Naive B cell (primary cell): ENCODE measurements around the gene CORO1A. TPM values are rescaled to one million over a fixed set of nuclear protein-coding genes. Genes with fewer than 3 reads are reported as not detected.
"Not testable (repeated sequence)": the region's sequence is repeated elsewhere in the genome, so short reads cannot be mapped to it uniquely, and the experiment has no call there.

Source experiments
- ATAC-seq, 2 donors: fragments of 150-1000 bp; cut with Tn5 transposase; 2 replicates each; pipeline ENCODE4 v1.10.0; 2021; ENCODE audit warnings: low read depth in 2 of 2, mild to moderate bottlenecking in 2 of 2, moderate library complexity in 2 of 2
- DNase-seq: peaks from one replicate; pipeline ENCODE4 v3.0.0; 2022
- H3K27ac Mint-ChIP-seq, 6 donors: one replicate each; pipeline ENCODE4 v1.8.0; 2020 to 2022; ENCODE audit warnings: mild to moderate bottlenecking in 6 of 6, mixed read lengths in 6 of 6, moderate library complexity in 5 of 6, inconsistent platforms in 2 of 6
- H3K27me3 Mint-ChIP-seq, 3 donors: one replicate each; pipeline ENCODE4 v1.8.0; 2021 to 2022; ENCODE audit warnings: mixed read lengths in 3 of 3, mild to moderate bottlenecking in 1 of 3
- H3K36me3 Mint-ChIP-seq, 2 donors: one replicate each; pipeline ENCODE4 v1.8.0; 2020 to 2022; ENCODE audit warnings: mixed read lengths in 2 of 2, inconsistent platforms in 1 of 2, mild to moderate bottlenecking in 1 of 2
- H3K4me1 Mint-ChIP-seq, 3 donors: one replicate each; pipeline ENCODE4 v1.8.0; 2020 to 2022; ENCODE audit warnings: mixed read lengths in 3 of 3, inconsistent platforms in 1 of 3, mild to moderate bottlenecking in 1 of 3, moderate library complexity in 1 of 3
- H3K4me3 Mint-ChIP-seq, 8 donors: one replicate each; pipeline ENCODE4 v1.8.0; 2020 to 2022; ENCODE audit warnings: mild to moderate bottlenecking in 8 of 8, mixed read lengths in 8 of 8, moderate library complexity in 8 of 8, inconsistent platforms in 2 of 8
- H3K9me3 Mint-ChIP-seq, 7 donors: one replicate each; pipeline ENCODE4 v1.8.0; 2020 to 2022; ENCODE audit warnings: mixed read lengths in 7 of 7, mild to moderate bottlenecking in 5 of 7, inconsistent platforms in 2 of 7, moderate library complexity in 1 of 7
- polyA plus RNA-seq, 6 donors: library from polyadenylated mRNA; unstranded; fragments of 300-500 nt; fragmentation: Illumina TruSeq; gene quantifications; one replicate each; pipeline ENCODE4 v1.2.3, GENCODE V29; 2021; ENCODE audit warnings: low read depth in 6 of 6

The CORO1A gene
- polyA plus RNA-seq, 6 donors from 2014 or later: 945 to 1,368 (median 1,199) TPM

GRCh38 chr16:30180741-30181140, 2.7 kb upstream of the CORO1A start:
- peak overlapping the region in 2 of 6 donors; percentile 26 to 78 for H3K27ac Mint-ChIP-seq
- H3K4me1 Mint-ChIP-seq: peaks cover 15 to 26% (median 19%) of the 10 kb centered on the region in 3 donors
- no peaks in the 10 kb centered on the region for H3K27me3 Mint-ChIP-seq
- ATAC-seq: no peak
- no peaks in the 10 kb centered on the region for H3K9me3 Mint-ChIP-seq
- H3K4me3 Mint-ChIP-seq: peak overlapping the region in 2 of 8 donors; percentile 68 to 70
- peaks cover 0 to 11% of the 10 kb centered on the region in 2 donors for H3K36me3 Mint-ChIP-seq
- no peak for DNase-seq

- Mint-ChIP-seq H3K9me3 (no peaks in the 10 kb centered on the region), H3K27ac (peak overlapping the region; percentile 90 to 99 (median 94)), H3K4me3 (peak overlapping the region; percentile 88 to 100 (median 99)), H3K27me3 (no peaks in the 10 kb centered on the region), H3K36me3 (peaks cover 0 to 18% of the 10 kb centered on the region in 2 donors), H3K4me1 (peaks cover 31 to 44% (median 35%) of the 10 kb centered on the region in 3 donors)
- peak; percentile 76 to 77 for ATAC-seq
- DNase-seq: peak; percentile 93
Observed at GRCh38 chr16:30184096-30184890, 891 bp downstream of the CORO1A start.

GRCh38 chr16:30184891-30185682, 1.7 kb downstream of the CORO1A start:
- peak overlapping the region; percentile 90 to 99 (median 94) for H3K27ac Mint-ChIP-seq
- H3K4me3 Mint-ChIP-seq: peak overlapping the region; percentile 88 to 100 (median 99)
- no peaks in the 10 kb centered on the region for H3K27me3 Mint-ChIP-seq
- no peaks in the 10 kb centered on the region for H3K9me3 Mint-ChIP-seq
- H3K36me3 Mint-ChIP-seq: peaks cover 0 to 18% of the 10 kb centered on the region in 2 donors
- DNase-seq (no peak), ATAC-seq (no peak)
- H3K4me1 Mint-ChIP-seq: peaks cover 31 to 44% (median 35%) of the 10 kb centered on the region in 3 donors

- Mint-ChIP-seq H3K36me3 (peaks cover 0 to 18% of the 10 kb centered on the region in 2 donors), H3K27ac (peak overlapping the region; percentile 82 to 99 (median 94)), H3K4me3 (peak overlapping the region; percentile 88 to 100 (median 99)), H3K9me3 (no peaks in the 10 kb centered on the region), H3K4me1 (peaks cover 29 to 44% (median 34%) of the 10 kb centered on the region in 3 donors), H3K27me3 (no peaks in the 10 kb centered on the region)
- DNase-seq (peak; percentile 82), ATAC-seq (peak; percentile 43 to 53)
Observed at GRCh38 chr16:30185683-30186421, 2.5 kb downstream of the CORO1A start.

- H3K4me1 Mint-ChIP-seq: peaks cover 28 to 44% (median 32%) of the 10 kb centered on the region in 3 donors
Observed at GRCh38 chr16:30186444-30186781, 3.0 kb downstream of the CORO1A start.

GRCh38 chr16:30186782-30187555, 3.6 kb downstream of the CORO1A start:
- H3K4me3 Mint-ChIP-seq: peak overlapping the region; percentile 80 to 100 (median 98)
- H3K27ac Mint-ChIP-seq: peak overlapping the region; percentile 66 to 95 (median 90)
- ATAC-seq (no peak), DNase-seq (peak; percentile 62)
- H3K9me3 Mint-ChIP-seq: no peaks in the 10 kb centered on the region
- H3K4me1 Mint-ChIP-seq: peaks cover 27 to 42% (median 30%) of the 10 kb centered on the region in 3 donors
- peaks cover 0 to 18% of the 10 kb centered on the region in 2 donors for H3K36me3 Mint-ChIP-seq
- H3K27me3 Mint-ChIP-seq: no peaks in the 10 kb centered on the region

More at GRCh38 chr16:30186444-30186781, 3.0 kb downstream of the CORO1A start:
- H3K4me3 Mint-ChIP-seq: peak overlapping the region; percentile 88 to 100 (median 99)
- no peaks in the 10 kb centered on the region for H3K9me3 Mint-ChIP-seq
- H3K27ac Mint-ChIP-seq: peak overlapping the region in 3 of 6 donors; percentile 84 to 95 (median 92)
- no peaks in the 10 kb centered on the region for H3K27me3 Mint-ChIP-seq
- peaks cover 0 to 18% of the 10 kb centered on the region in 2 donors for H3K36me3 Mint-ChIP-seq
- DNase-seq: no peak
- ATAC-seq: no peak

- Mint-ChIP-seq H3K36me3 (peaks cover 0 to 18% of the 10 kb centered on the region in 2 donors), H3K27me3 (no peaks in the 10 kb centered on the region), H3K9me3 (no peaks in the 10 kb centered on the region), H3K27ac (peak overlapping the region in 5 of 6 donors; percentile 31 to 95 (median 88)), H3K4me3 (peak overlapping the region; percentile 80 to 100 (median 98)), H3K4me1 (peaks cover 24 to 37% (median 25%) of the 10 kb centered on the region in 3 donors)
- ATAC-seq (no peak), DNase-seq (no peak)
Observed at GRCh38 chr16:30187556-30187865, 4.1 kb downstream of the CORO1A start.

GRCh38 chr16:30187971-30188561, 4.7 kb downstream of the CORO1A start:
- Mint-ChIP-seq H3K27ac (peak overlapping the region in 2 of 6 donors; percentile 80 to 92), H3K4me3 (peak overlapping the region in 4 of 8 donors; percentile 56 to 99 (median 58)), H3K9me3 (no peaks in the 10 kb centered on the region), H3K36me3 (peaks cover 0 to 18% of the 10 kb centered on the region in 2 donors), H3K27me3 (no peaks in the 10 kb centered on the region), H3K4me1 (peaks cover 24 to 33% (median 24%) of the 10 kb centered on the region in 3 donors)
- ATAC-seq: no peak
- no peak for DNase-seq

GRCh38 chr16:30191158-30191557, 7.8 kb downstream of the CORO1A start:
- DNase-seq, H3K9me3 Mint-ChIP-seq, ATAC-seq, H3K4me3 Mint-ChIP-seq, H3K27ac Mint-ChIP-seq, H3K27me3 Mint-ChIP-seq, H3K36me3 Mint-ChIP-seq: not testable (repeated sequence)
- peaks cover 12 to 14% (median 14%) of the 10 kb centered on the region in 3 donors for H3K4me1 Mint-ChIP-seq

GRCh38 chr16:30193098-30193497, 9.7 kb downstream of the CORO1A start:
- H3K4me3 Mint-ChIP-seq, H3K36me3 Mint-ChIP-seq, H3K9me3 Mint-ChIP-seq, H3K27ac Mint-ChIP-seq, H3K27me3 Mint-ChIP-seq, H3K4me1 Mint-ChIP-seq, DNase-seq: not testable (repeated sequence)
- ATAC-seq: peak; percentile 19 to 22

- H3K9me3 Mint-ChIP-seq, H3K36me3 Mint-ChIP-seq, H3K4me3 Mint-ChIP-seq, H3K27me3 Mint-ChIP-seq, DNase-seq, H3K4me1 Mint-ChIP-seq, H3K27ac Mint-ChIP-seq: not testable (repeated sequence)
- ATAC-seq: peak; percentile 86 to 87
Observed at GRCh38 chr16:30193615-30194014, 10.2 kb downstream of the CORO1A start, which contains the start of the genes BOLA2B and SLX1A. Gene BOLA2B, minus strand, starts transcription at chr16:30193666. Its CDS starts 71 bp downstream, at chr16:30193595. Gene SLX1A, plus strand, starts transcription at chr16:30193875. Its CDS starts 210 bp downstream, at chr16:30194085.
